GM23338 (cell line): ENCODE results near the gene LRWD1. TPM values are rescaled to one million over a fixed set of nuclear protein-coding genes. Genes with fewer than 3 reads are reported as not detected.

Experiments used
- ATAC-seq: fragments of 200-7000 bp; cut with Tn5 transposase; 3 replicates; pipeline ENCODE4 v1.9.1; 2020
- DNase-seq: peaks from one replicate; pipeline ENCODE4 v3.0.0-alpha.2; 2015; ENCODE audit warnings: low spot score
- H2AFZ ChIP-seq: fragments of 200-600 bp; sonication (generic); 2 replicates; pipeline ENCODE4 v1.8.0; 2016; ENCODE audit warnings: antibody characterized with exemption, mild to moderate bottlenecking, moderate library complexity
- H3F3A ChIP-seq: fragments of 200-600 bp; sonication (generic); replicated peaks from 2 replicates; pipeline ENCODE4 v1.8.0; 2017; ENCODE audit warnings: antibody characterized with exemption, mixed run types, low read depth
- H3K27ac ChIP-seq: fragments of 200-600 bp; sonication (generic); 2 replicates; pipeline ENCODE4 v1.6.1; 2016; ENCODE audit warnings: low read depth
- H3K27me3 ChIP-seq: fragments of 200-600 bp; sonication (generic); 2 replicates; pipeline ENCODE4 v1.8.0; 2016; ENCODE audit warnings: mild to moderate bottlenecking, mixed run types, moderate library complexity; ENCODE audit not compliant: insufficient read depth
- H3K36me3 ChIP-seq: fragments of 200-600 bp; sonication (generic); 2 replicates; pipeline ENCODE4 v1.8.0; 2016; ENCODE audit warnings: mild to moderate bottlenecking; ENCODE audit not compliant: insufficient read depth
- H3K4me1 ChIP-seq: fragments of 200-600 bp; sonication (generic); 2 replicates; pipeline ENCODE4 v1.8.0; 2016; ENCODE audit warnings: mild to moderate bottlenecking, moderate library complexity; ENCODE audit not compliant: insufficient read depth
- H3K4me2 ChIP-seq: fragments of 200-600 bp; sonication (generic); 2 replicates; pipeline ENCODE4 v1.7.1; 2017; ENCODE audit warnings: mixed run types
- H3K4me3 ChIP-seq: fragments of 200-600 bp; sonication (generic); 2 replicates; pipeline ENCODE4 v1.6.1; 2016; ENCODE audit warnings: mixed run types
- H3K79me2 ChIP-seq: fragments of 200-600 bp; sonication (generic); replicated peaks from 2 replicates; pipeline ENCODE4 v1.8.0; 2017; ENCODE audit warnings: mild to moderate bottlenecking; ENCODE audit not compliant: insufficient read depth
- H3K9me2 ChIP-seq: fragments of 200-600 bp; sonication (generic); 2 replicates; pipeline ENCODE4 v1.8.0; 2017; ENCODE audit not compliant: insufficient read depth
- H4K20me1 ChIP-seq: fragments of 200-600 bp; sonication (generic); replicated peaks from 2 replicates; pipeline ENCODE4 v1.8.0; 2017; ENCODE audit warnings: mild to moderate bottlenecking; ENCODE audit not compliant: insufficient read depth
- H3K27ac Mint-ChIP-seq: 2 replicates; pipeline ENCODE4 v1.8.0; 2020; ENCODE audit warnings: inconsistent platforms, mild to moderate bottlenecking, moderate library complexity, mixed read lengths
- H3K27me3 Mint-ChIP-seq: 3 replicates; pipeline ENCODE4 v1.8.0; 2022; ENCODE audit warnings: low read depth, mild to moderate bottlenecking, moderate library complexity, mixed read lengths, inconsistent platforms; ENCODE audit not compliant: insufficient read depth, poor library complexity
- H3K36me3 Mint-ChIP-seq: 3 replicates; pipeline ENCODE4 v1.8.0; 2021; ENCODE audit warnings: low read depth, mild to moderate bottlenecking, inconsistent platforms, moderate library complexity, mixed read lengths
- H3K4me1 Mint-ChIP-seq: 3 replicates; pipeline ENCODE4 v1.8.0; 2020; ENCODE audit warnings: mild to moderate bottlenecking, inconsistent platforms, mixed read lengths
- H3K4me3 Mint-ChIP-seq: 3 replicates; pipeline ENCODE4 v1.8.0; 2021; ENCODE audit warnings: moderate library complexity, mild to moderate bottlenecking, inconsistent platforms, mixed read lengths
- H3K9me3 Mint-ChIP-seq: 3 replicates; pipeline ENCODE4 v1.8.0; 2020; ENCODE audit warnings: moderate library complexity, mild to moderate bottlenecking, inconsistent platforms, mixed read lengths
- CREB1 ChIP-seq: fragments of 250-450 bp; sonication (Bioruptor Pico); IDR thresholded peaks from 2 replicates; pipeline ENCODE4 v1.5.0; 2020; ENCODE audit warnings: low read depth, mild to moderate bottlenecking, moderate library complexity
- EZH2 ChIP-seq: fragments of 200-600 bp; sonication (generic); IDR thresholded peaks from one replicate; pipeline ENCODE4 v1.8.0; 2017; ENCODE audit warnings: antibody characterized with exemption, mild to moderate bottlenecking, low read depth; ENCODE audit not compliant: unreplicated experiment
- EZH2phosphoT487 ChIP-seq: fragments of 200-600 bp; sonication (generic); IDR thresholded peaks from one replicate; pipeline ENCODE4 v1.8.1; 2018; ENCODE audit warnings: antibody characterized with exemption; ENCODE audit not compliant: unreplicated experiment
- JUNB ChIP-seq: IDR thresholded peaks from one replicate; pipeline ENCODE4 v1.6.1; 2016; ENCODE audit warnings: antibody characterized with exemption; ENCODE audit not compliant: unreplicated experiment
- NANOG ChIP-seq: IDR thresholded peaks from 2 replicates; pipeline ENCODE4 v1.6.1; 2016; ENCODE audit warnings: antibody characterized with exemption, borderline replicate concordance
- POLR2AphosphoS5 ChIP-seq: IDR thresholded peaks from 2 replicates; pipeline ENCODE4 v1.6.1; 2016; ENCODE audit warnings: antibody characterized with exemption, low read depth
- STAT1 ChIP-seq: IDR thresholded peaks from one replicate; pipeline ENCODE4 v1.6.1; 2016; ENCODE audit warnings: antibody characterized with exemption; ENCODE audit not compliant: unreplicated experiment
- ZNF331 ChIP-seq: fragments of 250-450 bp; sonication (Bioruptor Pico); IDR thresholded peaks from 2 replicates; pipeline ENCODE4 v1.5.0; 2020; ENCODE audit warnings: low read depth, mild to moderate bottlenecking, moderate library complexity
- polyA plus RNA-seq: library from polyadenylated mRNA; unstranded; fragments of >200 nt; fragmentation: Nextera tagmentation; extraction: Ambion mirVana; gene quantifications from 2 replicates; pipeline ENCODE4 v1.2.1, GENCODE V29; 2016
- total RNA-seq: library from RNA; depleted of rRNA; stranded (reverse); fragments of >200 nt; shearing (Covaris generic); gene quantifications from 2 replicates; pipeline ENCODE4 v1.2.3, GENCODE V29; 2014
- TF ChIP-seq, protein P1 (sequence below), 2 experiments: fragments of 200-600 bp in 1 of 2; sonication (generic) in 1 of 2; conservative IDR thresholded peaks; 2 replicates each; pipeline versions ENCODE4 v1.5.1 to v1.6.1; 2016 to 2017; ENCODE audit warnings: antibody characterized with exemption in 2 of 2, low read depth in 2 of 2, mild to moderate bottlenecking in 2 of 2, moderate library complexity in 1 of 2
- TF ChIP-seq, protein P2 (sequence below): IDR thresholded peaks from 2 replicates; pipeline ENCODE4 v1.6.1; 2016; ENCODE audit warnings: antibody characterized with exemption

LRWD1 gene
- total and polyA plus RNA-seq, 2 experiments from 2014 or later: 24.0 to 55.2 TPM

DNA sequence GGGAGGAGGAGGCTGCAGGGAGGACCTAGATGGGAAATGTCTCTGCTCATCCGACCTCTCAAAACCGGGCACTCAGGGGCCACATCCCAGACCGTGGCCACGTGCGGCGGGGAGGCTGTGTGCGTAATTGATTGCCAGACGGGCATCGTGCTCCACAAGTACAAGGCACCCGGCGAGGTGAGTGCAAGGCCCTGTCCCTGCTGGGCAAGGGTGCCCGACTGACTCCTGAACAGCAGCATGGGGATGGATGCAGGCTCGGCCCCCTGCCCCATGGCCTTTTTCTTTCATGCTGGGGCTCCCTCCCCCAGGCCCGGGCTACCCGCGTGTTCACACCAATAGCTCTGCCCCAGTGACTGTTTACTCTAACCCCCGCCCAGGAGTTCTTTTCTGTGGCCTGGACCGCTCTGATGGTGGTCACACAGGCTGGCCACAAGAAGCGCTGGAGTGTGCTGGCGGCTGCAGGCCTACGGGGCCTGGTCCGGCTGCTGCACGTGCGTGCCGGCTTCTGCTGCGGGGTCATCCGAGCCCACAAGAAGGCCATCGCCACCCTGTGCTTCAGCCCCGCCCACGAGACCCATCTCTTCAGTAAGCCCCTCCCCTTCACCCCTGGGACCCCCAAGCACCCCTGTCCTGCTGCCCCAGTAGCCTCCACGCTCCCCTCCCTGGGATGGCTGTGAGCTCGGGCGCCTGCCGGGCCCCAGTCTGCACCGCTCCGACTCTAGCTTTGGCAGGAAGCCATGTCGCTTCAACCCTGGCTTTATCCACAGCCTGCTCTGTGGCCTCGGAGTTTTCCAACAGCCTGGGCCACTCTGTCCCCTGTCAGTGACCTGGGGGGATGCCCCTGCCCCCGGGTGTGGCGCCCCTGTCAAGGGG, 3.9 kb downstream of the LRWD1 start:
- Histone ChIP-seq H3K79me2 (peaks cover 8% of the 10 kb centered on the region), H3K9me2 (no peaks in the 10 kb centered on the region), H3K4me2 (no peak overlapping the region), H3F3A (peaks cover 6% of the 10 kb centered on the region; the same call in 1 of the 2 replicates), H3K27ac (no peak overlapping the region), H3K27me3 (no peaks in the 10 kb centered on the region), H3K4me1 (0 out of 2 replicates have a peak, but pooled peaks cover 11% of the 10 kb centered on the region), H2AFZ (no peak overlapping the region), H3K36me3 (no peaks in the 10 kb centered on the region), H4K20me1 (peaks cover 4% of the 10 kb centered on the region; the same call in 1 of the 2 replicates), H3K4me3 (no peak overlapping the region)
- peaks cover 16% of the 10 kb centered on the region for H3K4me1 Mint-ChIP-seq
- TF ChIP-seq ZNF331 (no peak), CREB1 (CRISPR knock-in tag) (no peak), POLR2AphosphoS5 (no peak), STAT1 (no peak), EZH2phosphoT487 (no peak), NANOG (no peak)
- TF ChIP-seq, protein P1, sequence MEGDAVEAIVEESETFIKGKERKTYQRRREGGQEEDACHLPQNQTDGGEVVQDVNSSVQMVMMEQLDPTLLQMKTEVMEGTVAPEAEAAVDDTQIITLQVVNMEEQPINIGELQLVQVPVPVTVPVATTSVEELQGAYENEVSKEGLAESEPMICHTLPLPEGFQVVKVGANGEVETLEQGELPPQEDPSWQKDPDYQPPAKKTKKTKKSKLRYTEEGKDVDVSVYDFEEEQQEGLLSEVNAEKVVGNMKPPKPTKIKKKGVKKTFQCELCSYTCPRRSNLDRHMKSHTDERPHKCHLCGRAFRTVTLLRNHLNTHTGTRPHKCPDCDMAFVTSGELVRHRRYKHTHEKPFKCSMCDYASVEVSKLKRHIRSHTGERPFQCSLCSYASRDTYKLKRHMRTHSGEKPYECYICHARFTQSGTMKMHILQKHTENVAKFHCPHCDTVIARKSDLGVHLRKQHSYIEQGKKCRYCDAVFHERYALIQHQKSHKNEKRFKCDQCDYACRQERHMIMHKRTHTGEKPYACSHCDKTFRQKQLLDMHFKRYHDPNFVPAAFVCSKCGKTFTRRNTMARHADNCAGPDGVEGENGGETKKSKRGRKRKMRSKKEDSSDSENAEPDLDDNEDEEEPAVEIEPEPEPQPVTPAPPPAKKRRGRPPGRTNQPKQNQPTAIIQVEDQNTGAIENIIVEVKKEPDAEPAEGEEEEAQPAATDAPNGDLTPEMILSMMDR (conservative IDR thresholded peaks at IDR 0.05; ENCODE audit: low read depth in 2 of 2): no peak
- H3K27me3 Mint-ChIP-seq: peaks cover 29% of the 10 kb centered on the region
- ATAC-seq: no peak
- H3K36me3 Mint-ChIP-seq: peaks cover 23% of the 10 kb centered on the region
- H3K9me3 Mint-ChIP-seq: peaks cover 3% of the 10 kb centered on the region; the same call in 1 of the 3 replicates
- no peak overlapping the region for H3K4me3 Mint-ChIP-seq
- DNase-seq: no peak
- no peak overlapping the region for H3K27ac Mint-ChIP-seq

DNA sequence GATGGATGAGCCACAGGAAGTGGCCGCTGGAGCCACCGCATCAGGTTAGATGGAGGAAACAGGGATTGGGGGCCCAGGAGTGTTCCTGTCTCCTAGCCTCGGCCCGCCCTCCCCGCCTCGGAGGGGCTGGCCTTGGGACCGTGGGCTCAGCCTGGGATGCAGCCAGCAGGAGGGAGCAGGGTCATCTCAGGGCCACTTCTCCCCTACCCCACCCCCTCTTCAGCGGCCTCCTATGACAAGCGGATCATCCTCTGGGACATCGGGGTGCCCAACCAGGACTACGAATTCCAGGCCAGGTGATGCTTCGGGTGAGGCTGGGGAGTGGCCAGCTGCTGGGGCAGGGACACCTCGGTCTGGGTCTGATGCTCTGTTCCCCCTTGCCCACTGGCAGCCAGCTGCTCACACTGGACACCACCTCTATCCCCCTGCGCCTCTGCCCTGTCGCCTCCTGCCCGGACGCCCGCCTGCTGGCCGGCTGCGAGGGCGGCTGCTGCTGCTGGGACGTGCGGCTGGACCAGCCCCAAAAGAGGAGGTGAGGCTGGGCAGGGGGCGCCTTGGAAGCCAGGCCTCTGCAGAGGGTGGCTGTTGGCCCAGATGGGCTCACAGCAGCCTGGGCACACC, 4.7 kb downstream of the LRWD1 start:
- H3K4me3 ChIP-seq: no peak overlapping the region
- no peak overlapping the region for H2AFZ ChIP-seq
- TF ChIP-seq JUNB: no peak
- TF ChIP-seq EZH2: no peak
- TF ChIP-seq ZNF331: no peak
- TF ChIP-seq STAT1: no peak
- TF ChIP-seq, protein P2, sequence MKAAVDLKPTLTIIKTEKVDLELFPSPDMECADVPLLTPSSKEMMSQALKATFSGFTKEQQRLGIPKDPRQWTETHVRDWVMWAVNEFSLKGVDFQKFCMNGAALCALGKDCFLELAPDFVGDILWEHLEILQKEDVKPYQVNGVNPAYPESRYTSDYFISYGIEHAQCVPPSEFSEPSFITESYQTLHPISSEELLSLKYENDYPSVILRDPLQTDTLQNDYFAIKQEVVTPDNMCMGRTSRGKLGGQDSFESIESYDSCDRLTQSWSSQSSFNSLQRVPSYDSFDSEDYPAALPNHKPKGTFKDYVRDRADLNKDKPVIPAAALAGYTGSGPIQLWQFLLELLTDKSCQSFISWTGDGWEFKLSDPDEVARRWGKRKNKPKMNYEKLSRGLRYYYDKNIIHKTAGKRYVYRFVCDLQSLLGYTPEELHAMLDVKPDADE: no peak
- no peaks in the 10 kb centered on the region for H3K27me3 ChIP-seq
- Mint-ChIP-seq H3K4me3 (no peak overlapping the region), H3K27ac (no peak overlapping the region), H3K4me1 (peaks cover 10% of the 10 kb centered on the region; the same call in 2 of the 3 replicates), H3K36me3 (peaks cover 23% of the 10 kb centered on the region), H3K27me3 (peaks cover 21% of the 10 kb centered on the region), H3K9me3 (no peaks in the 10 kb centered on the region; the same call in 2 of the 3 replicates)
- H3K36me3 ChIP-seq: no peaks in the 10 kb centered on the region
- H3K4me1 ChIP-seq: 0 out of 2 replicates have a peak, but pooled peaks cover 6% of the 10 kb centered on the region
- no peak overlapping the region for H3K4me2 ChIP-seq
- peaks cover 1% of the 10 kb centered on the region for H3K79me2 ChIP-seq
- DNase-seq: no peak
- H4K20me1 ChIP-seq: peaks cover 4% of the 10 kb centered on the region; the same call in 1 of the 2 replicates
- ATAC-seq: no peak
- no peak overlapping the region for H3K27ac ChIP-seq
- peaks cover 6% of the 10 kb centered on the region; the same call in 1 of the 2 replicates for H3F3A ChIP-seq
- no peaks in the 10 kb centered on the region for H3K9me2 ChIP-seq
